ENCODE data around the gene SLU7. TPM values are rescaled to one million over a fixed set of nuclear protein-coding genes. Genes with fewer than 3 reads are reported as not detected.

The SLU7 gene
- total and polyA plus RNA-seq, 2 donors (not counting 1 experiment from before 2014, with no cell fraction given): 47.1 to 79.4 TPM

DNA sequence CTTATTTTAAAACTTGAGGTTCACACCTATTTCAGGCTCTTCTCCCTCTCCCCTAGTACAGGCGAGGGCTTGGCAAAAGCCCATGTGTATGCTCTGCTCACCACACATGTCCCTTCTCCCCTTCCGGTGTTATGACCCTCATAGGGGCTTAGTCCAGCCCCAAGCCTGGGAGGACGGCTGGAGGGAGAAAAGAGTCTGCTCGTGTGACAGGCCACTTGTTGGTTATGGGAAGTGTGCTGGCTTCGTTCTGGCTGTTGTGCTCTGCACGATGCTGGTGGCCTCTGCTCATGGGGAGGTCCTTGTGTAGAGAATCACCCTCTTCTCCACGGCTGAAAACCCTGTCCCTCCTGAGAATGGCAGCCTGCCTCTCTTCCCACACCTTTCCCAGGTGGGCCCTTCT, 13.9 kb upstream of the SLU7 start:
- TF ChIP-seq, protein P1, sequence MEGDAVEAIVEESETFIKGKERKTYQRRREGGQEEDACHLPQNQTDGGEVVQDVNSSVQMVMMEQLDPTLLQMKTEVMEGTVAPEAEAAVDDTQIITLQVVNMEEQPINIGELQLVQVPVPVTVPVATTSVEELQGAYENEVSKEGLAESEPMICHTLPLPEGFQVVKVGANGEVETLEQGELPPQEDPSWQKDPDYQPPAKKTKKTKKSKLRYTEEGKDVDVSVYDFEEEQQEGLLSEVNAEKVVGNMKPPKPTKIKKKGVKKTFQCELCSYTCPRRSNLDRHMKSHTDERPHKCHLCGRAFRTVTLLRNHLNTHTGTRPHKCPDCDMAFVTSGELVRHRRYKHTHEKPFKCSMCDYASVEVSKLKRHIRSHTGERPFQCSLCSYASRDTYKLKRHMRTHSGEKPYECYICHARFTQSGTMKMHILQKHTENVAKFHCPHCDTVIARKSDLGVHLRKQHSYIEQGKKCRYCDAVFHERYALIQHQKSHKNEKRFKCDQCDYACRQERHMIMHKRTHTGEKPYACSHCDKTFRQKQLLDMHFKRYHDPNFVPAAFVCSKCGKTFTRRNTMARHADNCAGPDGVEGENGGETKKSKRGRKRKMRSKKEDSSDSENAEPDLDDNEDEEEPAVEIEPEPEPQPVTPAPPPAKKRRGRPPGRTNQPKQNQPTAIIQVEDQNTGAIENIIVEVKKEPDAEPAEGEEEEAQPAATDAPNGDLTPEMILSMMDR (conservative IDR thresholded peaks at IDR 0.05 in 1 of 2, IDR thresholded peaks at IDR 0.05 in 1 of 2; ENCODE audit: low read depth in 1 of 2, low read length in 2 of 2): no peak
- no peak for TF ChIP-seq EZH2 (IDR thresholded peaks at IDR 0.05; ENCODE audit: low read length, missing control alignments)
- Histone ChIP-seq H3K27me3 (ENCODE audit: control insufficient read depth, insufficient read depth, low read length) (peaks cover 3% of the 10 kb centered on the region), H3K9me3 (ENCODE audit: control insufficient read depth, insufficient read depth, low read depth, low read length) (no peaks in the 10 kb centered on the region), H3K27ac (ENCODE audit: insufficient read depth, low read length) (no peak overlapping the region), H3K79me2 (ENCODE audit: control insufficient read depth, insufficient read depth, low read length) (no peaks in the 10 kb centered on the region), H3K4me1 (ENCODE audit: control insufficient read depth, extremely low read depth, insufficient read depth, low read length) (no peaks in the 10 kb centered on the region), H3K36me3 (ENCODE audit: control insufficient read depth, insufficient read depth, low read length) (peaks cover 2% of the 10 kb centered on the region), H4K20me1 (ENCODE audit: control insufficient read depth, extremely low read depth, insufficient read depth, low read length) (no peaks in the 10 kb centered on the region), H3K4me3 (replicated peaks in 1 of 4; ENCODE audit: control extremely low read depth in 1 of 4, insufficient read depth in 1 of 4, low read depth in 3 of 4, low read length in 4 of 4) (no peak overlapping the region), H3K9ac (ENCODE audit: insufficient read depth, low read length) (no peak overlapping the region), H2AFZ (ENCODE audit: low read length) (no peak overlapping the region), H3K4me2 (ENCODE audit: extremely low read depth, insufficient read depth, low read length) (no peak overlapping the region)
- no peak for DNase-seq (ENCODE audit: low read depth in 2 of 2)

DNA sequence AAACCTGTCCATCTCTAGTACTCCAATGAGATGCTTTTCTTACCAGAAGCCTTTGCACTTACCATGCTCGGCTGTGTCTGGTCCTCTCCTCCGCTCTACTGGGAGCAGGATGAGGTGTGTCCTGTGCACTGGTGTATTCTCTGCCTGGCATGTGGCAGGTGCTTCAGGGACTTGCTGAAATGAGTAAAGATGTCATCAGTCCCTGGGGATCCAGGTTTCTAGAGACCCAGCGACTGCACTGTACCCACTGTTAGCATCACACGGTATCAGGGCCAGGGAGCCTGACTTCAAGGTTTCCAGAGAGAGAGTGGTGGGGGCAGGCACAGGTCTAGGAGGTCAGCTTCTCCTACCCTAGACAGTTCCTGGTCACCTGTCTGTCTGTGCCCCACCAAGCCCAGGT, 13.3 kb upstream of the SLU7 start:
- Histone ChIP-seq H3K4me1 (ENCODE audit: control insufficient read depth, extremely low read depth, insufficient read depth, low read length) (no peaks in the 10 kb centered on the region), H3K79me2 (ENCODE audit: control insufficient read depth, insufficient read depth, low read length) (no peaks in the 10 kb centered on the region), H3K36me3 (ENCODE audit: control insufficient read depth, insufficient read depth, low read length) (peaks cover 2% of the 10 kb centered on the region), H4K20me1 (ENCODE audit: control insufficient read depth, extremely low read depth, insufficient read depth, low read length) (no peaks in the 10 kb centered on the region), H3K27me3 (ENCODE audit: control insufficient read depth, insufficient read depth, low read length) (peaks cover 3% of the 10 kb centered on the region), H3K27ac (ENCODE audit: insufficient read depth, low read length) (no peak overlapping the region), H3K4me3 (replicated peaks in 1 of 4; ENCODE audit: control extremely low read depth in 1 of 4, insufficient read depth in 1 of 4, low read depth in 3 of 4, low read length in 4 of 4) (no peak overlapping the region), H2AFZ (ENCODE audit: low read length) (no peak overlapping the region), H3K9me3 (ENCODE audit: control insufficient read depth, insufficient read depth, low read depth, low read length) (no peaks in the 10 kb centered on the region), H3K9ac (ENCODE audit: insufficient read depth, low read length) (no peak overlapping the region), H3K4me2 (ENCODE audit: extremely low read depth, insufficient read depth, low read length) (no peak overlapping the region)
- TF ChIP-seq, protein P1 (conservative IDR thresholded peaks at IDR 0.05 in 1 of 2, IDR thresholded peaks at IDR 0.05 in 1 of 2; ENCODE audit: low read depth in 1 of 2, low read length in 2 of 2): no peak
- no peak for TF ChIP-seq EZH2 (IDR thresholded peaks at IDR 0.05; ENCODE audit: low read length, missing control alignments)
- no peak for DNase-seq (ENCODE audit: low read depth in 2 of 2)

DNA sequence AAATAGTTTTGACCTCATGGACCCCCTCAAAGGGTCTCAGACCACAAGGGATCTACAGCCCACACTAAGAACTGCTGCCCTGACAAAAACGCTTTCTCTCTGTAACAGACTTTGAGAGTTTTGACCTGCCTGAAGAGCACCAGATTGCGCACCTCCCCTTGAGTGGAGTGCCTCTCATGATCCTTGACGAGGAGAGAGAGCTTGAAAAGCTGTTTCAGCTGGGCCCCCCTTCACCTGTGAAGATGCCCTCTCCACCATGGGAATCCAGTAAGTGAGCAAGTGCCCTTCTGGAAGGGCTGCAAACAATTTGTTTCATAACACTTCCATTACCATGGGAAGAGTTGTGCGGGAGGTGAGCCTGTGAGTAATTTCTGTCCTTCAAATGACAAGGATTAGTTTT, 8.7 kb upstream of the SLU7 start:
- no peak for DNase-seq (ENCODE audit: low read depth in 2 of 2)
- no peak for TF ChIP-seq EZH2 (IDR thresholded peaks at IDR 0.05; ENCODE audit: low read length, missing control alignments)
- TF ChIP-seq, protein P1 (conservative IDR thresholded peaks at IDR 0.05 in 1 of 2, IDR thresholded peaks at IDR 0.05 in 1 of 2; ENCODE audit: low read depth in 1 of 2, low read length in 2 of 2): no peak
- Histone ChIP-seq H3K9me3 (ENCODE audit: control insufficient read depth, insufficient read depth, low read depth, low read length) (no peaks in the 10 kb centered on the region), H3K27ac (ENCODE audit: insufficient read depth, low read length) (no peak overlapping the region), H3K4me2 (ENCODE audit: extremely low read depth, insufficient read depth, low read length) (no peak overlapping the region), H3K27me3 (ENCODE audit: control insufficient read depth, insufficient read depth, low read length) (no peaks in the 10 kb centered on the region), H3K9ac (ENCODE audit: insufficient read depth, low read length) (no peak overlapping the region), H2AFZ (ENCODE audit: low read length) (no peak overlapping the region), H3K36me3 (ENCODE audit: control insufficient read depth, insufficient read depth, low read length) (peaks cover 2% of the 10 kb centered on the region), H3K4me3 (replicated peaks in 1 of 4; ENCODE audit: control extremely low read depth in 1 of 4, insufficient read depth in 1 of 4, low read depth in 3 of 4, low read length in 4 of 4) (no peak overlapping the region), H4K20me1 (ENCODE audit: control insufficient read depth, extremely low read depth, insufficient read depth, low read length) (no peaks in the 10 kb centered on the region), H3K4me1 (ENCODE audit: control insufficient read depth, extremely low read depth, insufficient read depth, low read length) (peaks cover 8% of the 10 kb centered on the region), H3K79me2 (ENCODE audit: control insufficient read depth, insufficient read depth, low read length) (peaks cover 24% of the 10 kb centered on the region)
